ENCODE data around the gene MATN4.

Gene MATN4

GRCh38 chr20:45275338-45275737, 32.8 kb downstream of the MATN4 start:
- no peak overlapping the region for H3K4me3 ChIP-seq (ENCODE audit: low read length)
- TF ChIP-seq ZNF274 (IDR thresholded peaks at IDR 0.05; ENCODE audit: low read depth, low read length), result no peak

DNA sequence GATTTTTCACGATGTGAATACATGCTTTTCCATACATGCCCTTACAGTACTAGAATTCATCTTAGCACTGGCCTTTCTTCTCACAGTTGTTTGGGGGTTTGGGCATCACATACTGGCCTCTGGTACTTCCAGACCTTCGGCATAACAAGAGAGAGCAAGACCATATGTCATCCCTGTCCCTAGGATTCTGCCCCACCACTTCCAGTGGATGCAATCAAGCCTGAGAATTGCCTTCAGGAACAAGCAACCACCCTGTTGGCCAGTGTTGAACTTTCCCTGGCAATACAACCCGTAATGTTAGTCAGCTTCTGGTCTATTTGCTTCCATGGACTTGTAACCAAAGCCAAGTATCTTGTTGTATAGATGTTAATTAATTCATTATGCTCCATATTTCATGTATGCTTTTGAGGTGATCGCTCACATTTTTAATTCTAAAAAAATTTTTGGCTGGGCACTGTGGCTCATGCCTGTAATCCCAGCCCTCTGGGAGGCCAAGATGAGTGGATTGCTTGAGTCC, 38.3 kb downstream of the MATN4 start:
- no peak overlapping the region for H3K4me3 ChIP-seq (ENCODE audit: low read length)
- no peak for TF ChIP-seq ZNF274 (IDR thresholded peaks at IDR 0.05; ENCODE audit: low read depth, low read length)

DNA sequence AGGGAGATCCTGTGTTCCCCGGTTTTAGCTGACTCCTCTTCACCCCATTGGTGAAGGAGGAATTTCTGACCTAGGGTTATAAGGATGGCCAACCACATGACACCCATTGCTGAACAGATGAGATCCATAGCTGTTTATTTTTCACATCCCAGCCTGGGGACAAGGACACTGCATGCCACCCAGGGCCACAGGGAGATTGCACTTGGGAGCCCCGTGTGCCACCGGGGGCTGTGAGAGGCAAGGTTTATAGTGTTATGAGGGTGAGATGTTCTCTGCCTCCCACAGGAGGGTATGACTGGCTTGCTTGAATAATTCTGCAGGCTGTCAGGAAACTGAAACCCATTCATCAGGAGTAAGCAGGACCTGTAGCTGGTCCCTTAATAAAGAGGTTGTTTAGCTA, 39.0 kb downstream of the MATN4 start:
- TF ChIP-seq ZNF274 (IDR thresholded peaks at IDR 0.05; ENCODE audit: low read depth, low read length), result no peak
- H3K4me3 ChIP-seq (ENCODE audit: low read length), result no peak overlapping the region

GRCh38 chr20:45268531-45268930, 39.6 kb downstream of the MATN4 start:
- no peak overlapping the region for H3K4me3 ChIP-seq (ENCODE audit: low read length)
- no peak for TF ChIP-seq ZNF274 (IDR thresholded peaks at IDR 0.05; ENCODE audit: low read depth, low read length)

GRCh38 chr20:45266977-45267376, 41.1 kb downstream of the MATN4 start:
- no peak overlapping the region for H3K4me3 ChIP-seq (ENCODE audit: low read length)
- TF ChIP-seq ZNF274 (IDR thresholded peaks at IDR 0.05; ENCODE audit: low read depth, low read length), result no peak

- TF ChIP-seq ZNF274 (IDR thresholded peaks at IDR 0.05; ENCODE audit: low read depth, low read length), result no peak
- no peak overlapping the region for H3K4me3 ChIP-seq (ENCODE audit: low read length)
These were observed 44.4 kb downstream of the MATN4 start for GRCh38 chr20:45263556-45264266.

GRCh38 chr20:45258664-45259063, 49.4 kb downstream of the MATN4 start:
- H3K4me3 ChIP-seq (ENCODE audit: low read length), result no peak overlapping the region
- TF ChIP-seq ZNF274 (IDR thresholded peaks at IDR 0.05; ENCODE audit: low read depth, low read length), result no peak

DNA sequence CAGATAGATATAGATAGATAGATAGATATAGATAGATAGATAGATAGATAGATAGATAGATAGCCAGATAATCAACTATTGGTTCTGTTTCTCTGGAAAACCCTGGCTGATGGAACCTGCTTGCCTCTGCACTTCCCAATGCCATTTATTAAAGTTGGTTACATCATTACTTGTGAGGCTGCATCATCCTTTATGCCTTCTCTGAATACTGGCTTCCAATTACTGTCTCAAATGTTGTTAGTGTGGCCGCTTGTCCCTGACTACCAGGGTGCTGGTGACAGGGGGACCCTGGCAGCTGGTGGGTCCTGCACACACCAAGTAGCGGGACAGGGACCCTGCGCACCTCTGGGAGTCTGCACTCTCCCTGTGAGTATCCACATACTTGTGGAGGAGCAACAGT, 49.8 kb downstream of the MATN4 start:
- H3K4me3 ChIP-seq (ENCODE audit: low read length), result no peak overlapping the region
- no peak for TF ChIP-seq ZNF274 (IDR thresholded peaks at IDR 0.05; ENCODE audit: low read depth, low read length)

DNA sequence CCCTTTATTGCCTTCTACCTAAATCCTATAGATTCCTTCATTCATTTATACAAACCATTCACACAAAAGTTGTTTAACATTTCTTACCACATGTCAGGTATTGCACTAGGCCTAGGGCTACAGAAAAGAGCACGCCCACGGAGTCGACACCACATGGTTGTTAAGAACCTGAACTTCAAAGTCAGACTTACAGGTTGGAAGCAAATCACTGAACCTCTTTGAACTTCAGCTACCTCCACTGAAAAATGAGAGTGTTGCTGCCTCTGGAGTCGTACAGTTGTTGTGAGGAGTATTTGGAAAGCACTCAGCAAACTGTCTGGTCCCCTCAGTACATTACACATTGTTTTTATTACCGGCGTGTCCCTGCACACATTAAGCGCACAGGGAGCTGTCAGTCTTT, 50.4 kb downstream of the MATN4 start:
- no peak for TF ChIP-seq ZNF274 (IDR thresholded peaks at IDR 0.05; ENCODE audit: low read depth, low read length)
- no peak overlapping the region for H3K4me3 ChIP-seq (ENCODE audit: low read length)

- TF ChIP-seq ZNF274 (IDR thresholded peaks at IDR 0.05; ENCODE audit: low read depth, low read length), result no peak
These were observed 50.9 kb downstream of the MATN4 start for GRCh38 chr20:45257161-45257560.

GRCh38 chr20:45254383-45255262, 53.5 kb downstream of the MATN4 start, which contains the start of gene SLPI:
SLPI (minus strand) TSS chr20:45254564; CDS start chr20:45254543, 21 bp downstream.
- H3K4me3 ChIP-seq (ENCODE audit: low read length), result no peak within 1 kb of the TSS
- TF ChIP-seq ZNF274 (IDR thresholded peaks at IDR 0.05; ENCODE audit: low read depth, low read length), result no peak

More at GRCh38 chr20:45257161-45257560, 50.9 kb downstream of the MATN4 start:
- H3K4me3 ChIP-seq (ENCODE audit: low read length), result no peak overlapping the region

DNA sequence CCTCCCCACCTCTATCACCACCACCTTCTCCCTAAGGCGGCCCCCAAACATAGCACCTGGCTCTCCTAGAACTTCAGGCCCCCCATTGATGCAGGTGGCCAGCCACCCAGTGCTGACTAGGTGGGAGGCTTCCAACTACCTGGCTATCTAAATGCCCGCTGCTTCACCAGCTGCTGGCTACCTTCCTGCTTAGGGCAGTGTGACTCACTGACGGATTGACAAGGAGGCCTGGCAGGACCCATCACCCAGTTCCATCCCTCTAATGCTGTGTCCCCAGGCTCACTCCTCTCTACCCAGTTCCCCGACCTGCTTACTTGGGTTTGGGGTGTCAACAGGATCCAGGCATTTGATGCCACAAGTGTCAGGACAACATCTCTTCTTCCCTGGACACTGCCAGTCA, 54.8 kb downstream of the MATN4 start:
- H3K4me3 ChIP-seq (ENCODE audit: low read length), result no peak overlapping the region
- TF ChIP-seq ZNF274 (IDR thresholded peaks at IDR 0.05; ENCODE audit: low read depth, low read length), result no peak

GRCh38 chr20:45251884-45252560, 56.1 kb downstream of the MATN4 start:
- no peak overlapping the region for H3K4me3 ChIP-seq (ENCODE audit: low read length)
- no peak for TF ChIP-seq ZNF274 (IDR thresholded peaks at IDR 0.05; ENCODE audit: low read depth, low read length)

DNA sequence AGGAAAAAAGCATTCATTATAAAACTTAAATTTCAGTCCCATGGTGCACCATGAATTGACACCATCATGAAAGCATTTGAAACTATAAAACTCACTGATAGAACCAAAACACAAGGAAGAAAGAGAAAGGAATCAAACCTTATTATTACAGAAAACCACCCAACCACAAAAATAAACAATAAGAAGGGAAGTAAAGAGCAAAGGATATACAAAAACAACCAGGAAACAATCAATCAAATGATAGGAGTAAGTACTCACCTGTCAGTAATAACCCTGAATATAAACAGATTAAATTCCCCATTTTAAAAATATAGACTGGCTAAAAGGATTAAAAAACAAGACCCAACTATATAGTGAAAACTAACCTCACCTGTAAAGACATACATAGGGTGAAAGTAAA, 59.5 kb downstream of the MATN4 start:
- no peak for TF ChIP-seq ZNF274 (IDR thresholded peaks at IDR 0.05; ENCODE audit: low read depth, low read length)
- no peak overlapping the region for H3K4me3 ChIP-seq (ENCODE audit: low read length)
